Subcutaneous abdominal adipose tissue (tissue), 5 donors: Measurements from ENCODE around the gene BCAS4.
"Not testable (repeated sequence)": the region's sequence is repeated elsewhere in the genome, so short reads cannot be mapped to it uniquely, and the experiment has no call there.

ENCODE experiments used
- H3K27ac ChIP-seq: one replicate; pipeline ENCODE4 v1.7.0; 2013; ENCODE audit warnings: low read depth, mild to moderate bottlenecking, inconsistent platforms, low read length, moderate library complexity
- H3K27me3 ChIP-seq, 5 donors: one replicate each; pipeline ENCODE4 v1.7.0; 2013; ENCODE audit warnings: low read length in 5 of 5, inconsistent platforms in 1 of 5; ENCODE audit not compliant: control insufficient read depth in 5 of 5, insufficient read depth in 4 of 5
- H3K36me3 ChIP-seq, 5 donors: one replicate each; pipeline ENCODE4 v1.7.0; 2013; ENCODE audit warnings: low read length in 5 of 5; ENCODE audit not compliant: control insufficient read depth in 5 of 5, insufficient read depth in 5 of 5
- H3K4me1 ChIP-seq, 5 donors: one replicate each; pipeline ENCODE4 v1.7.0; 2013; ENCODE audit warnings: low read length in 5 of 5, mild to moderate bottlenecking in 3 of 5, moderate library complexity in 1 of 5; ENCODE audit not compliant: control insufficient read depth in 5 of 5, insufficient read depth in 5 of 5
- H3K4me3 ChIP-seq, 5 donors: one replicate each; pipeline ENCODE4 v1.7.0; 2013; ENCODE audit warnings: low read length in 5 of 5, low read depth in 1 of 5
- H3K9ac ChIP-seq, 5 donors: one replicate each; pipeline ENCODE4 v1.7.0; 2013; ENCODE audit warnings: low read length in 5 of 5, mild to moderate bottlenecking in 4 of 5, moderate library complexity in 3 of 5
- H3K9me3 ChIP-seq, 5 donors: one replicate each; pipeline ENCODE4 v1.7.0; 2013; ENCODE audit warnings: low read length in 5 of 5; ENCODE audit not compliant: control insufficient read depth in 5 of 5
- donor health status: healthy.
- donor health status: healthy.
- donor health status: healthy.
- donor health status: healthy.
- donor health status: healthy.

Gene BCAS4

GRCh38 chr20:50758992-50759391, 35.9 kb upstream of the BCAS4 start:
- Histone ChIP-seq H3K9me3 (no peaks in the 10 kb centered on the region), H3K9ac (no peak overlapping the region), H3K4me1 (peaks cover 2 to 14% (median 11%) of the 10 kb centered on the region in 5 donors), H3K4me3 (no peak overlapping the region), H3K27ac (no peak overlapping the region), H3K36me3 (no peaks in the 10 kb centered on the region), H3K27me3 (no peaks in the 10 kb centered on the region)

DNA sequence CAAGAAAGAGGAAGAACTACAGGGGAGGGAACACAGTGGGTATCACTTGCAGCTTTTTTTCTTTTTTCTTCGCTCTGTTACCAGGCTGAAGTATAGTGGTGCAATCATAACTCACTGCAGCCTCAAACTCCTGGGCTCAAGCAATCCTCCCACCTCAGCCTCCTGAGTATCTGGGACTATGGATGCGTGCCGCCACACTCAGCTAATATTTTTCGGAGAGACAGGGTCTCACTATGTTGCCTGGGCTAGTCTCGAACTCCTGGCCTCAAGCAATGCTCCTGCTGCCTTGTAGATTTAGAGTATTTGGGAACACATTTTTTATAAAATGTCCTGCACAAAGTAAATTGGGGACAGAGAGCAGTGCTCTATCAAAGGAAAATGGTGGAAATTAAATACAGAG, 35.2 kb upstream of the BCAS4 start:
- Histone ChIP-seq H3K36me3 (no peaks in the 10 kb centered on the region), H3K9ac (no peak overlapping the region), H3K27me3 (no peaks in the 10 kb centered on the region), H3K4me1 (peaks cover 2 to 14% (median 11%) of the 10 kb centered on the region in 5 donors), H3K27ac (no peak overlapping the region), H3K9me3 (no peaks in the 10 kb centered on the region), H3K4me3 (no peak overlapping the region)

DNA sequence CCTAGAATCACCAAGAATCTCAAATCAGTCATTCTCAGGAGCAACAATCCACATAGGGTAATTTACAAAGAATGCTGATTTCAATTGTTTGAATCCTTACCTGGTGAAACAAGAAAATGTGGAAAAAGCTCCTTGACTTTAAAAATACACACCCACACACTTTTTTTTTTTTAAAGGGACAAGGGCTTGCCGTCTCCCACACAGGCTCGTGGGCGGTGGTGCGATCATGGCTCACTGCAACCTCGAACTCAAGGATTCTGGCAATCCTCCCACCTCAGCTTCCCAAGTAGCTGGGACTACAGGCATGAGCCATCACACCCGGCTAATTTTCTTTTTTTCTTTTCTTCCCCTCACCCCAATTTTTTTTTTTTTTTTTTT, 32.8 kb upstream of the BCAS4 start:
- Histone ChIP-seq H3K4me1 (peaks cover 2 to 17% (median 14%) of the 10 kb centered on the region in 5 donors), H3K9ac (no peak overlapping the region), H3K4me3 (no peak overlapping the region), H3K27me3 (no peaks in the 10 kb centered on the region), H3K27ac (peak overlapping the region; percentile 55), H3K36me3 (no peaks in the 10 kb centered on the region), H3K9me3 (no peaks in the 10 kb centered on the region)

DNA sequence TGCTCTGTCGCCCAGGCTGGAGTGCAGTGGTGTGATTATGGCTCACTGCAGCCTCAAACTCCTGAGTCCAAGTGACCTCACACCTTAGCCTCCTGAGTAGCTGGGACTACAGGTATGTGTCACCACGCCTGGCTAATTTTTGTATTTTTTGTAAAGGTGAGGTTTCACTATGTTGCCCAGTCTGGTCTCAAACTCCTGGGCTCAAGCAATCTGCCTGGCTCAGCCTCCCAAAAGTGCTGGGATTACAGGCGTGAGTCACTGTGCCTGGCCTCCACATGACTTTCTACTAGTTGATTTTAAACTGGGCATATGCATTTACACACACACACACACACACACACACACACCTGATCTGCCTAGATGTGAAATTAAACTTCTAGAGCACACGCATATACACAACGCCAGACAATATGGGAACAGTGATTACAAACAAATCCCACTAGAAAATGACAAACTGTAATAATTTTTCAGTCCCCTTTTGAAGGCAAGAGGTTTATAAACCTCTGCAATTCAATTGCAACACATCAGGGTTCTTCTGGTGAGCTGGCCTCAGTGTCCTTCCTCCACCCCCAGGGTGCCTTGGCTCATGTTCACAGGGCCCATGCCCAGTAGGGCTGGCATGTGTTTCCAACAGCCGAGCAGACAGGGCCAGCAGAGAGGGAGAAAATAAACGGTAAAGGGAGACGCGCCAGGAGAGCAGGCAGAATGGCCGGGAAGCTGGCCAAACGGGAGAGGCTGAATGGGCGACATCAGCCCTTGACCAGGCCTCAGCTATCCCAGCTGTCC, 32.2 kb upstream of the BCAS4 start:
- H3K9me3 ChIP-seq, result no peaks in the 10 kb centered on the region
- no peaks in the 10 kb centered on the region for H3K27me3 ChIP-seq
- no peak overlapping the region for H3K9ac ChIP-seq
- peak overlapping the region; percentile 55 for H3K27ac ChIP-seq
- H3K36me3 ChIP-seq, result no peaks in the 10 kb centered on the region
- H3K4me1 ChIP-seq, result peaks cover 2 to 18% (median 16%) of the 10 kb centered on the region in 5 donors
- H3K4me3 ChIP-seq, result no peak overlapping the region

DNA sequence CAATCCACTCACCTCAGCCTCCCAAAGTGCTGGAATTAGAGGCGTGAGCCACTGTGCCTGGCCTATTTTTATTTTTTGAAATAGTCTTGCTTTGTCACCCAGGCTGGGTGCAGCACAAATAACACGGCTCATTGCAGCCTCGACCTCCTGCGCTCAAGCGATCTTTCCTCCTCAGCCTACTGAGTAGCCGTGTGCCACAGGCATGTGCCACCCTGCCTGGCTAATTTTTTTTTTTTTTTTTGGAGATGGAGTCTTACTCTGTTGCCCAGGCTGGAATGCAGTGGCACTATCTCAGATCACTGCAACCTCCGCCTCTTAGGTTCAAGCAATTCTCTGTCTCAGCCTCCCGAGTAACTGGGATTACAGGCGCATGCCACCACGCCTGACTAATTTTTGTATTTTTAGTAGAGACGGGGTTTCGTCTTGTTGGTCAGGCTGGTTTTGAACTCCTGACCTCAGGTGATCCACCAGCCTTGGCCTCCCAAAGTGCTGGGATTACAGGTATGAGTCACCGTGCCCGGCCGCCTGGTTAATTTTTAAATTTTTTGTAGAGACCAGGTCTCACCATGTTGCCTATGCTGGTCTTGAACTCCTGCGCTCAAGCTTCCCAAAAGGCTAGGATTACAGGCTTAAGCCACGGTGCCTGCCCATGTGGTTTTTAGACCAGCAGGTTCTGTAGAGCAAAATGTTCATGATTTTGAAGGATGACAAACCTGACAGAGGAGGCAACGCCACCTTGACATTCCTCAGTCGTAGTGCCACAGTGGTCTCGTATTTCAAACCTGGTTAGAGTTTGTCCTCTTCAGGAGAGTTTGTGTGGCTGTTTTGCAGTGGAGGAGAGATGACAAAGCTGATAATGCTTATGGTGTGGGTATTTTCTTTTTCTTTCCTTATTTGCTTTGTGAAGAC, 31.1 kb upstream of the BCAS4 start:
- not testable (repeated sequence) for H3K36me3 ChIP-seq, H3K9ac ChIP-seq, H3K4me3 ChIP-seq, H3K9me3 ChIP-seq, H3K27me3 ChIP-seq, H3K27ac ChIP-seq
- H3K4me1 ChIP-seq, result peaks cover 2 to 18% (median 16%) of the 10 kb centered on the region in 5 donors

DNA sequence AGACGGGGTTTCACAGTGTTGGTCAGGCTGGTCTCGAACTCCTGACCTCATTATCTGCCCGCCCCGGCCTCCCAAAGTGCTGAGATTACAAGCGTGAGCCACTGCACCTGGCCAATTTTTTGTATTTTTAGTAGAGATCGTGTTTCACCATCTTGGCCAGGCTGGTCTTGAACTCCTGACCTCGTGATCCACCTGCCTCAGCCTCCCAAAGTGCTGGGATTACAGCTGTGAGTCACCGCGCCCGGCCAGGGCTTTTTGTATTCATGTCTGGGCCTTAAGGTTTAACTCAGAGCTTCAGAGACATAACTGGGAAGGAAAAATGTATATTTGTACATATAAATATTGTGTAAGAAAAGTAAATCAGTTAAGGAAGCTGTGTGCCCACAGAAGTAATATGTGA, 29.6 kb upstream of the BCAS4 start:
- not testable (repeated sequence) for H3K4me3 ChIP-seq, H3K27me3 ChIP-seq, H3K27ac ChIP-seq, H3K9ac ChIP-seq, H3K36me3 ChIP-seq, H3K9me3 ChIP-seq
- H3K4me1 ChIP-seq, result peaks cover 2 to 18% (median 16%) of the 10 kb centered on the region in 5 donors

DNA sequence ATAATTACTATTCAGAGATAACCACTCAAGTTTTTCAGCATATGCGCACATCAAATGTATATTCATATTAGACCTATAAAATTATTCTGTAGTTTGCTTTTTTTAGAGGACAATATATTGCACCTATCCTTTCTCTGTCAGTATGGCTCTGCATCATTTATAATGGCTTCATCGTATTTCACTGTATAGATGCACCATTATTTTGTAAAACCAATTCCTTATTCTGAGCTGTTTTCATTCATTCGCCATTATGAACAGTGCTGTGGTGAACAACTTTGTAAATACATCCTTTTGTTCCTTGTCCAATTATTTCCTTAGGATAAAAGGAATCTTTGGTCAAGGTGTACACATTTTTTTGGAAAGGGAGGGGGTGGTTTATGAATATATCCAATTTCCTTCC, 29.2 kb upstream of the BCAS4 start:
- H3K27me3 ChIP-seq, result no peaks in the 10 kb centered on the region
- H3K4me1 ChIP-seq, result peaks cover 2 to 18% (median 16%) of the 10 kb centered on the region in 5 donors
- H3K4me3 ChIP-seq, result no peak overlapping the region
- no peak overlapping the region for H3K9ac ChIP-seq
- no peaks in the 10 kb centered on the region for H3K9me3 ChIP-seq
- H3K36me3 ChIP-seq, result no peaks in the 10 kb centered on the region
- no peak overlapping the region for H3K27ac ChIP-seq

DNA sequence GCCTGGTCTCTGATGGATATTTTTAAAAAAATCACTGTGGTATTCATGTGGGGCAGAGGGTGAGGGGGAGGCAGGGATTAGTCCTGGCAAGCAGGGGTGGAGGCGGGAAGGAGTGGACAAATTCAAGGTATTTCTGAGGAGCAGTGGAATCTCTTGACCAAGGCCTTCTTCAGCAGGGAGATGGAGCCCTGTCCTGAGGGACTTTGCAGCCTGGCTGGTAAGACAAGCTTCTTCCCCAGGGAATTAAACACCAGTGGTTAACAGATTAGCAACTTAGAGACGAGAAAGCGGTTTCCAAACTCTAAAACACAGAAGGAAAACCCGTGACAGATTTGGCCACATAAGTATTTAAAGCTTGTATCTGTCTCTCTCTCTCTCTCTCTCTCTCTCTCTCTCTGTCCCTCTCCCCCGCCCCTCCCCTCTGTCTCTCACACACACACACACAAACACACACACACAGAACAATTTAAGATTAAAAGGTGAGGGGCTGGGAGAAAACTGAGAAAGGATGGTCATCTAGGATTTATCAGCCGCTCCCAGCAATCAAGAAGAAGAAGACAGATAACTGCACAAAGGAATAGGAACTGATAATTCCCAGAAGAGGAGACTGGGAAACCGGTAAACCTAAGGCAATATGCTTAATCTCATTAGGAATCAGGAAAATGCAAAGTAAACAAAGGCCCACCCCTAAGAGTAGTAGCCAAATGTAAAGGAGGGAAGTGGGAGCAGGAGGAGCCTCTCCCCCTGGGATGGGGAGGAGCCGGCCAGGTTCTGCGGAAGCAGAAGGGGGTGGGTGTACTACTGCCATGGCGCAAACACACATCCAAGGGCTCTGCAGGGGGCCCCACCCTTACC, 27.7 kb upstream of the BCAS4 start:
- not testable (repeated sequence) for H3K36me3 ChIP-seq, H3K27ac ChIP-seq

GRCh38 chr20:50768991-50769390, 25.9 kb upstream of the BCAS4 start:
- H3K9ac ChIP-seq, H3K27ac ChIP-seq, H3K9me3 ChIP-seq, H3K27me3 ChIP-seq, H3K4me1 ChIP-seq, H3K36me3 ChIP-seq, H3K4me3 ChIP-seq: not testable (repeated sequence)

More for the DNA sequence above, 27.7 kb upstream of the BCAS4 start:
- H3K9ac ChIP-seq, H3K4me3 ChIP-seq, H3K9me3 ChIP-seq, H3K27me3 ChIP-seq: not testable (repeated sequence)
- peaks cover 2 to 17% (median 14%) of the 10 kb centered on the region in 5 donors for H3K4me1 ChIP-seq
